ENCODE data around the gene YPEL2. TPM values are rescaled to one million over a fixed set of nuclear protein-coding genes. Genes with fewer than 3 reads are reported as not detected.

Gene YPEL2
- total RNA-seq, result 47.6 TPM

DNA sequence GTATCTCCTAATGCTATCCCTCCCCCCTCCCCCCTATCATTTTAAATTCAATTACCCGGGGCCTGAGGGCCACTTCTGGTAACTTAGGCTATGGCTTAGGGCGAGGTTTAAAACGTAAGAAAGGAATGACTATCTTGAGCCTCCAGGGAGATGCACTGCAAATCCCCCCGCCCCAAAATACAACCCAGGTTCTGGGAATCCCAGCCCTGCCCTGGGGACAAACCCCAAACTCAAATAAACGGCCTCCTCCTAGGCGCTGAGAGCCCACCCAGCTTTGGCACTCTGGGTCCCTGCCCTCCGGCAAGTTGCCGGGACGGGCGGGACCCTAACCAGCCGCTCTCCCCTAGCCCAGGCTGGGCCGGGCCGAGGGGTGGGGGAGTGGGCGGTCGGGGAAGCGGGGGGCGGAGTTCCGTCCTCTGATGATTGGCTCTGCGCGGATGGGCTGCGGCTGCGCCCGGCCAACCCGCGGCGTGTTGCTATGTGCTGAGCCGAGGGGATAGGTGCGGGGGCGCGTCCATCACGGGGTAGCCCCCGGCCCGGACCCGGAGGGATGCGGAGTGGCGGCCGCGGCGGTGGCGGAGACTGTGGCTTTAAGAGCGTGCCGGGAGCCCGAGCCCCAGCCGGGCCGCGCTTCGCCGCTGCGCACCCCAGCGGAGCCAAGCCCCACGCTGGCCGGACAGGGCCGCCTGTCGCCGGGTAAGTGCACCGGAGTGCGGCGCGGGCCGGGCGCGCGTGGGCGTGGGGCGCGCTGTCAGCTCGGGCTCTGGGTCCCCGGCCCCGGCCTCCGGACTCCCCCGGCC, at the start of gene YPEL2:
Gene YPEL2 (plus strand): TSS at position 527 of the 800 bp plus-strand sequence. CDS start 21,755 bp downstream, outside the sequence.

Small RNA genes lying within 50 kb of the gene (small RNA-seq; reads per million reads assigned to genes)
- not detected for gene MIR4729 (ENCODE audit: low replicate concordance)

Other genes starting within 250 kb of the YPEL2 start
- 29.6 TPM for gene TRIM37, start 224.8 kb upstream of the YPEL2 start, total RNA-seq
- gene SKA2, start 176.5 kb upstream of the YPEL2 start, total RNA-seq, result 37.4 TPM
- 5.3 TPM for gene PRR11, start 175.9 kb upstream of the YPEL2 start, total RNA-seq
- gene SMG8, start 121.6 kb upstream of the YPEL2 start, total RNA-seq, result 17.0 TPM
- 4.0 TPM for gene GDPD1, start 111.1 kb upstream of the YPEL2 start, total RNA-seq
- gene DHX40, start 234.0 kb downstream of the YPEL2 start, total RNA-seq, result 74.2 TPM